ENCODE measurements around the gene CYGB.

Gene CYGB

GRCh38 chr17:76537578-76538280 is at the start of gene CYGB:
Gene CYGB, minus strand, starts transcription at chr17:76537709. Its CDS starts 167 bp downstream, at chr17:76537542.
- no peak for DNase-seq (ENCODE audit: low spot score)
- H3K27me3 ChIP-seq (ENCODE audit: insufficient read depth, poor library complexity, severe bottlenecking): no peaks in the 10 kb centered on the region
- no peak for TF ChIP-seq CTCF (IDR thresholded peaks at IDR 0.05; ENCODE audit: poor library complexity, severe bottlenecking)
- peak within 1 kb of the TSS; percentile 89 for H3K27ac ChIP-seq (ENCODE audit: poor library complexity, severe bottlenecking)
- peaks cover 22% of the 10 kb centered on the region for H3K4me1 ChIP-seq (ENCODE audit: insufficient read depth, poor library complexity, severe bottlenecking)
- ATAC-seq (ENCODE audit: low read depth): no peak
- H3K4me3 ChIP-seq (ENCODE audit: severe bottlenecking): peak within 1 kb of the TSS; percentile 26
- no peaks in the 10 kb centered on the region for H3K9me3 ChIP-seq (ENCODE audit: severe bottlenecking)
- H3K36me3 ChIP-seq (ENCODE audit: low read depth): peaks cover 5% of the 10 kb centered on the region; the same call in 1 of the 2 replicates

- no peak for DNase-seq (ENCODE audit: low spot score)
Observed at GRCh38 chr17:76586741-76587487, 49.4 kb upstream of the CYGB start.

GRCh38 chr17:76585649-76586593 is 48.4 kb upstream of the CYGB start, which contains the start of gene ST6GALNAC2:
Gene ST6GALNAC2, minus strand, starts transcription at chr17:76585860. Its CDS starts 52 bp downstream, at chr17:76585808.
- H3K27ac ChIP-seq (ENCODE audit: poor library complexity, severe bottlenecking): peak within 1 kb of the TSS; percentile 88
- H3K4me3 ChIP-seq (ENCODE audit: severe bottlenecking): peak within 1 kb of the TSS; percentile 84
- TF ChIP-seq CTCF (IDR thresholded peaks at IDR 0.05; ENCODE audit: poor library complexity, severe bottlenecking): peak; percentile 74
- H3K27me3 ChIP-seq (ENCODE audit: insufficient read depth, poor library complexity, severe bottlenecking): no peaks in the 10 kb centered on the region
- peaks cover 36% of the 10 kb centered on the region for H3K4me1 ChIP-seq (ENCODE audit: insufficient read depth, poor library complexity, severe bottlenecking)
- peak; percentile 73 for ATAC-seq (ENCODE audit: low read depth)
- no peak for DNase-seq (ENCODE audit: low spot score)
- H3K9me3 ChIP-seq (ENCODE audit: severe bottlenecking): no peaks in the 10 kb centered on the region
- H3K36me3 ChIP-seq (ENCODE audit: low read depth): no peaks in the 10 kb centered on the region; the same call in 1 of the 2 replicates

More at GRCh38 chr17:76586741-76587487, 49.4 kb upstream of the CYGB start:
- Histone ChIP-seq H3K4me3 (ENCODE audit: severe bottlenecking) (no peak overlapping the region), H3K36me3 (ENCODE audit: low read depth) (no peaks in the 10 kb centered on the region; the same call in 1 of the 2 replicates), H3K27ac (ENCODE audit: poor library complexity, severe bottlenecking) (no peak overlapping the region), H3K4me1 (ENCODE audit: insufficient read depth, poor library complexity, severe bottlenecking) (peaks cover 26% of the 10 kb centered on the region), H3K27me3 (ENCODE audit: insufficient read depth, poor library complexity, severe bottlenecking) (no peaks in the 10 kb centered on the region), H3K9me3 (ENCODE audit: severe bottlenecking) (no peaks in the 10 kb centered on the region)
- no peak for TF ChIP-seq CTCF (IDR thresholded peaks at IDR 0.05; ENCODE audit: poor library complexity, severe bottlenecking)
- ATAC-seq (ENCODE audit: low read depth): no peak

- Histone ChIP-seq H3K4me3 (ENCODE audit: severe bottlenecking) (peak overlapping the region; percentile 84), H3K27me3 (ENCODE audit: insufficient read depth, poor library complexity, severe bottlenecking) (no peaks in the 10 kb centered on the region), H3K27ac (ENCODE audit: poor library complexity, severe bottlenecking) (peak overlapping the region; percentile 88), H3K4me1 (ENCODE audit: insufficient read depth, poor library complexity, severe bottlenecking) (peaks cover 44% of the 10 kb centered on the region), H3K9me3 (ENCODE audit: severe bottlenecking) (no peaks in the 10 kb centered on the region), H3K36me3 (ENCODE audit: low read depth) (no peaks in the 10 kb centered on the region; the same call in 1 of the 2 replicates)
- no peak for TF ChIP-seq CTCF (IDR thresholded peaks at IDR 0.05; ENCODE audit: poor library complexity, severe bottlenecking)
- DNase-seq (ENCODE audit: low spot score): no peak
- peak; percentile 26 for ATAC-seq (ENCODE audit: low read depth)
Observed at GRCh38 chr17:76585033-76585648, 47.6 kb upstream of the CYGB start.

All from RWPE2 (cell line).